ENCODE results near the gene ATG13. TPM values are rescaled to one million over a fixed set of nuclear protein-coding genes. Genes with fewer than 3 reads are reported as not detected.

ATG13 gene
- total RNA-seq, 2 experiments from 2014 or later: 95.7 to 102 TPM

DNA sequence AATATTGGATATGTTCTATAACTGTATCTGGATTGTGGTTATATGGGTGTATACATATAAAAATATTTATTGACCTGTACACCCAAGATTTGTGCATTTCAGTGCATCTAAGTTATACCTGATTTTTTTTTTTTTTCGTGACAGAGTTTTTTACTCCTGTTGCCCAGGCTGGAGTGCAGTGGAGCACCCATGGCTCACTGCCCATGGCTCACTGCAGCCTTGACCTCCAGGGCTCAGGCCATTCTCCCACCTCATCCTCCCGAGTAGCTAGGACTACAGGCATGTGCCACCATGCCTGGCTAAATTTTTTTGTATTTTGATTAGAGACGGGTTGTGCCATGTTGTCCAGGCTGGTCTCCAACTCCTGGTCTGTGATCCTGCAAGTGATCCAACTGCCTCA is 24.3 kb downstream of the ATG13 start:
- H3K27ac Mint-ChIP-seq: no peak overlapping the region
- H3K36me3 ChIP-seq (ENCODE audit: insufficient read depth, low read length): peaks cover 51% of the 10 kb centered on the region
- no peak for ATAC-seq (ENCODE audit: poor library complexity)
- H3K4me3 ChIP-seq (ENCODE audit: low read length): no peak overlapping the region
- intact Hi-C loops (cut with DNase I, micrococcal nuclease): no loop called here
- DNase-seq: no peak
- H3K4me3 Mint-ChIP-seq: no peak overlapping the region
- POLR2A ChIA-PET: no interaction called here
- H3K27ac ChIP-seq (ENCODE audit: low read depth in 1 of 2, low read length in 2 of 2): no peak overlapping the region
- H3K4me1 Mint-ChIP-seq (ENCODE audit: low read depth): peaks cover 25% of the 10 kb centered on the region
- H3K9me3 ChIP-seq (ENCODE audit: control insufficient read depth in 1 of 2, insufficient read depth in 1 of 2, low read length in 2 of 2): no peaks in the 10 kb centered on the region
- no peaks in the 10 kb centered on the region for H3K27me3 Mint-ChIP-seq
- TF ChIP-seq, protein P1, sequence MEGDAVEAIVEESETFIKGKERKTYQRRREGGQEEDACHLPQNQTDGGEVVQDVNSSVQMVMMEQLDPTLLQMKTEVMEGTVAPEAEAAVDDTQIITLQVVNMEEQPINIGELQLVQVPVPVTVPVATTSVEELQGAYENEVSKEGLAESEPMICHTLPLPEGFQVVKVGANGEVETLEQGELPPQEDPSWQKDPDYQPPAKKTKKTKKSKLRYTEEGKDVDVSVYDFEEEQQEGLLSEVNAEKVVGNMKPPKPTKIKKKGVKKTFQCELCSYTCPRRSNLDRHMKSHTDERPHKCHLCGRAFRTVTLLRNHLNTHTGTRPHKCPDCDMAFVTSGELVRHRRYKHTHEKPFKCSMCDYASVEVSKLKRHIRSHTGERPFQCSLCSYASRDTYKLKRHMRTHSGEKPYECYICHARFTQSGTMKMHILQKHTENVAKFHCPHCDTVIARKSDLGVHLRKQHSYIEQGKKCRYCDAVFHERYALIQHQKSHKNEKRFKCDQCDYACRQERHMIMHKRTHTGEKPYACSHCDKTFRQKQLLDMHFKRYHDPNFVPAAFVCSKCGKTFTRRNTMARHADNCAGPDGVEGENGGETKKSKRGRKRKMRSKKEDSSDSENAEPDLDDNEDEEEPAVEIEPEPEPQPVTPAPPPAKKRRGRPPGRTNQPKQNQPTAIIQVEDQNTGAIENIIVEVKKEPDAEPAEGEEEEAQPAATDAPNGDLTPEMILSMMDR (IDR thresholded peaks at IDR 0.05): no peak
- no peaks in the 10 kb centered on the region for H3K27me3 ChIP-seq (ENCODE audit: control insufficient read depth in 1 of 2, insufficient read depth in 2 of 2, low read length in 2 of 2)
- CTCF ChIA-PET: interaction anchor here (0.6 to 0.7 kb wide), 2 partner anchors 9 to 536 kb away, joined by 3 to 5 read pairs; no protein-coding TSS in a partner anchor
- peaks cover 4% of the 10 kb centered on the region for H3K4me1 ChIP-seq (ENCODE audit: insufficient read depth, low read length)
- no peaks in the 10 kb centered on the region for H3K9me3 Mint-ChIP-seq
- H3K36me3 Mint-ChIP-seq (ENCODE audit: low read depth): peaks cover 86% of the 10 kb centered on the region

DNA sequence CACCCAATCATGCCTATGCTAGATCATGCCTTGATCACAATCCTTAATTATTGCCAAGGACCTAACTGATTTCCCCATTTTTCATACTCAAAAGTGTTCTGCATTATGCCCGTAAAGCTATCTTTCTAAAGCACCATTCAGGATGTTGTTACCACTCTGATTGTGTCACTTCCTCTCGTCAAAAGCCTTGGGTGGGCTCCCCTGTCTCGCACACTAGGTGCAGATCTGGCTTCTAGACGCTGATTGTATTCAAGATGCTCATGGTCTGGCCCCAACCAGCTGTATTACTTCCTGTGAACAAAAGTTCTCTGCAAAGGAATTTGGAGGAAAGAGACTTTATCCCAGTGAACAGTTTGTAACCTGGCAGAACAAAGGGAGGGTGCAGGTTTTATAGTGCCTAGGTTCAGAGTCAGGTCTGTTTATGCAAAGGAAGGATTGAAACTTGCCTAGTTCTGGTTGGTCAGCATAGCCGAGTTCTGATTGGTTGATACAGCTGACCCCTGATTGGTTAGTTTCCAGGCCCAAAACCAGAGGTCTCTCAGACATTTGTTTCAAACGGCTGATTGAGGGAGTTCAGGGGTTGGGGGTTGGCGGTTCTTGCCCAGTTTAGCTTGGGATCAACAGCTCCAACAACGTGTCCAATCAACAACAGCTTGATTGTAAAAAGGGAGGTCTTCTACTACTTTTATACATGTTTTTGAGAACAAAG is 25.4 kb downstream of the ATG13 start:
- TF ChIP-seq, protein P1 (IDR thresholded peaks at IDR 0.05): no peak
- Mint-ChIP-seq H3K4me1 (ENCODE audit: low read depth) (peaks cover 25% of the 10 kb centered on the region), H3K36me3 (ENCODE audit: low read depth) (peaks cover 92% of the 10 kb centered on the region), H3K9me3 (no peaks in the 10 kb centered on the region), H3K27ac (no peak overlapping the region), H3K4me3 (no peak overlapping the region), H3K27me3 (no peaks in the 10 kb centered on the region)
- no peak overlapping the region for H3K4me3 ChIP-seq (ENCODE audit: low read length)
- H3K9me3 ChIP-seq (ENCODE audit: control insufficient read depth in 1 of 2, insufficient read depth in 1 of 2, low read length in 2 of 2): no peaks in the 10 kb centered on the region
- no peaks in the 10 kb centered on the region for H3K27me3 ChIP-seq (ENCODE audit: control insufficient read depth in 1 of 2, insufficient read depth in 2 of 2, low read length in 2 of 2)
- peaks cover 55% of the 10 kb centered on the region for H3K36me3 ChIP-seq (ENCODE audit: insufficient read depth, low read length)
- DNase-seq: no peak
- POLR2A ChIA-PET: interaction anchor here (0.7 to 0.8 kb wide), 2 partner anchors 25 to 1091 kb away, joined by 3 to 5 read pairs; partner anchors contain the start of gene ATG13
- no peak for ATAC-seq (ENCODE audit: poor library complexity)
- no peak overlapping the region for H3K27ac ChIP-seq (ENCODE audit: low read depth in 1 of 2, low read length in 2 of 2)
- CTCF ChIA-PET: no interaction called here
- intact Hi-C loops (cut with DNase I, micrococcal nuclease): no loop called here
- H3K4me1 ChIP-seq (ENCODE audit: insufficient read depth, low read length): peaks cover 4% of the 10 kb centered on the region

DNA sequence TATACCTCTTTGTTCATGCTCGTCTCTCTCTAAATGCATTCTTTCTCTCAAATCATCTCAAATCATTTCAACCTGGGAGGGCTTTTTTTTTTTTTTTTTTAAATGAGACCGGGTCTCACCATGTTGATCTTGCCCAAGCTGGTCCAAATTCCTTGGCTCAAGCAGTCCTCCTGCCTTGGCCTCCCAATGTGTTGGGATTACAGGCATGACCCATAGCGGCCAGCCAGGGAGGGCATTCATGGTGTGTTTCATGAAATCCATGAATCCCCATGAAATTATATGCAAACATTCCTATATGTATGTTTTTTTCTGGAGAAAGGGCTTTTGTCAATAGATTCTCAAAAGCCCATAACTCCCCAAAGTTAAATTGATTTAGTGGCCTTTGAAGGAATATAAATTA is 26.2 kb downstream of the ATG13 start:
- Mint-ChIP-seq H3K27ac (no peak overlapping the region), H3K4me1 (ENCODE audit: low read depth) (peaks cover 22% of the 10 kb centered on the region), H3K27me3 (no peaks in the 10 kb centered on the region), H3K36me3 (ENCODE audit: low read depth) (peaks cover 93% of the 10 kb centered on the region), H3K4me3 (no peak overlapping the region), H3K9me3 (no peaks in the 10 kb centered on the region)
- H3K36me3 ChIP-seq (ENCODE audit: insufficient read depth, low read length): peaks cover 50% of the 10 kb centered on the region
- ChIA-PET CTCF (no interaction called here), POLR2A (interaction anchor here (0.6 to 0.9 kb wide), 3 partner anchors 28 to 295 kb away, joined by 3 read pairs; no protein-coding TSS in a partner anchor)
- no peak overlapping the region for H3K27ac ChIP-seq (ENCODE audit: low read depth in 1 of 2, low read length in 2 of 2)
- TF ChIP-seq, protein P1 (IDR thresholded peaks at IDR 0.05): no peak
- DNase-seq: no peak
- no peaks in the 10 kb centered on the region for H3K9me3 ChIP-seq (ENCODE audit: control insufficient read depth in 1 of 2, insufficient read depth in 1 of 2, low read length in 2 of 2)
- no peak overlapping the region for H3K4me3 ChIP-seq (ENCODE audit: low read length)
- peaks cover 4% of the 10 kb centered on the region for H3K4me1 ChIP-seq (ENCODE audit: insufficient read depth, low read length)
- intact Hi-C loops (cut with DNase I, micrococcal nuclease): no loop called here
- ATAC-seq (ENCODE audit: poor library complexity): no peak
- no peaks in the 10 kb centered on the region for H3K27me3 ChIP-seq (ENCODE audit: control insufficient read depth in 1 of 2, insufficient read depth in 2 of 2, low read length in 2 of 2)

Measured in CD4-positive, alpha-beta T cell (primary cell).